CD14-positive monocyte (primary cell): Measurements from ENCODE around the gene NT5C1B. TPM values are rescaled to one million over a fixed set of nuclear protein-coding genes. Genes with fewer than 3 reads are reported as not detected.

ENCODE experiments used
- DNase-seq, 3 donors: peaks; one replicate each; pipeline ENCODE4 v3.0.0-alpha.2; 2011 to 2022
- H2AFZ ChIP-seq: 2 replicates; pipeline ENCODE4 v1.6.0; 2012; ENCODE audit warnings: mild to moderate bottlenecking, low read depth, low read length, inconsistent platforms; ENCODE audit not compliant: insufficient read depth, poor library complexity, severe bottlenecking
- H3K27ac ChIP-seq, 2 donors: 1 replicate in 1 of 2; 2 replicates in 1 of 2; pipeline ENCODE4 v1.5.1; 2012 to 2013; ENCODE audit warnings: low read length in 2 of 2, control low read depth in 1 of 2, inconsistent platforms in 1 of 2, low read depth in 1 of 2, mild to moderate bottlenecking in 1 of 2
- H3K27me3 ChIP-seq, 2 donors: one replicate each; pipeline versions ENCODE4 v1.6.0 to v1.6.1; 2011 to 2013; ENCODE audit warnings: low read length in 2 of 2; ENCODE audit not compliant: control insufficient read depth in 2 of 2, insufficient read depth in 2 of 2
- H3K36me3 ChIP-seq, 2 donors: replicated peaks in 1 of 2; 1 replicate in 1 of 2; 2 replicates in 1 of 2; pipeline versions ENCODE4 v1.5.1 to v1.6.1; 2012 to 2013; ENCODE audit warnings: low read length in 2 of 2, control low read depth in 1 of 2, inconsistent platforms in 1 of 2, mild to moderate bottlenecking in 1 of 2; ENCODE audit not compliant: insufficient read depth in 2 of 2, control insufficient read depth in 1 of 2
- H3K4me1 ChIP-seq, 2 donors: 1 replicate in 1 of 2; 2 replicates in 1 of 2; pipeline versions ENCODE4 v1.5.1 to v1.6.1; 2012 to 2013; ENCODE audit warnings: low read length in 2 of 2, control low read depth in 1 of 2, inconsistent platforms in 1 of 2, mild to moderate bottlenecking in 1 of 2, moderate library complexity in 1 of 2; ENCODE audit not compliant: insufficient read depth in 2 of 2, control insufficient read depth in 1 of 2
- H3K4me2 ChIP-seq: replicated peaks from 2 replicates; pipeline ENCODE3; 2012; ENCODE audit warnings: low read length, moderate library complexity, mild to moderate bottlenecking; ENCODE audit not compliant: poor library complexity, severe bottlenecking; ENCODE audit errors: extremely low read depth
- H3K4me3 ChIP-seq, 3 experiments: fragments of 200-600 bp in 1 of 3; sonication (generic) in 1 of 3; replicated peaks in 1 of 3; 1 replicate in 2 of 3; 2 replicates in 1 of 3; pipeline ENCODE4 v1.5.1; 2011 to 2013; ENCODE audit warnings: low read length in 3 of 3, mild to moderate bottlenecking in 3 of 3, control low read depth in 2 of 3, low read depth in 2 of 3, inconsistent platforms in 1 of 3, moderate library complexity in 1 of 3
- H3K79me2 ChIP-seq: 2 replicates; pipeline ENCODE4 v1.6.0; 2012; ENCODE audit warnings: mild to moderate bottlenecking, control low read depth, inconsistent platforms, low read length, moderate library complexity; ENCODE audit not compliant: insufficient read depth
- H3K9ac ChIP-seq: 2 replicates; pipeline ENCODE4 v1.6.0; 2017; ENCODE audit warnings: low read length, mild to moderate bottlenecking; ENCODE audit not compliant: insufficient read depth, poor library complexity, severe bottlenecking
- H3K9me3 ChIP-seq, 2 donors: replicated peaks in 1 of 2; 1 replicate in 1 of 2; 2 replicates in 1 of 2; pipeline versions ENCODE4 v1.5.1 to v1.6.1; 2012 to 2013; ENCODE audit warnings: low read length in 2 of 2, control low read depth in 1 of 2; ENCODE audit not compliant: control insufficient read depth in 1 of 2, insufficient read depth in 1 of 2
- H4K20me1 ChIP-seq: 2 replicates; pipeline ENCODE4 v1.6.0; 2012; ENCODE audit warnings: mild to moderate bottlenecking, low read length, control low read depth, moderate library complexity; ENCODE audit not compliant: insufficient read depth
- H3K27ac Mint-ChIP-seq, 7 donors: one replicate each; pipeline ENCODE4 v1.8.0; 2020; ENCODE audit warnings: mild to moderate bottlenecking in 7 of 7, mixed read lengths in 7 of 7, moderate library complexity in 6 of 7, inconsistent platforms in 2 of 7
- H3K27me3 Mint-ChIP-seq, 3 donors: one replicate each; pipeline ENCODE4 v1.8.0; 2021 to 2022; ENCODE audit warnings: low read depth in 3 of 3, mild to moderate bottlenecking in 3 of 3, mixed read lengths in 3 of 3, moderate library complexity in 3 of 3, inconsistent platforms in 1 of 3
- H3K36me3 Mint-ChIP-seq, 2 donors: one replicate each; pipeline ENCODE4 v1.8.0; 2020; ENCODE audit warnings: mixed read lengths in 2 of 2, inconsistent platforms in 1 of 2, mild to moderate bottlenecking in 1 of 2
- H3K4me1 Mint-ChIP-seq: one replicate; pipeline ENCODE4 v1.8.0; 2020; ENCODE audit warnings: mild to moderate bottlenecking, mixed read lengths
- H3K4me3 Mint-ChIP-seq, 2 donors: one replicate each; pipeline ENCODE4 v1.8.0; 2020; ENCODE audit warnings: mild to moderate bottlenecking in 2 of 2, mixed read lengths in 2 of 2, moderate library complexity in 1 of 2
- H3K9me3 Mint-ChIP-seq, 7 donors: one replicate each; pipeline ENCODE4 v1.8.0; 2020 to 2022; ENCODE audit warnings: mixed read lengths in 7 of 7, mild to moderate bottlenecking in 6 of 7, moderate library complexity in 6 of 7, inconsistent platforms in 2 of 7
- WGBS: methylation state at CpG from one replicate; pipeline ENCODE4 v1.1.5; 2013; ENCODE audit warnings: missing lambda C conversion rate; ENCODE audit not compliant: insufficient coverage; 5-methylcytosine and 5-hydroxymethylcytosine counted together
- intact Hi-C, 2 donors: fragments of 100-400 bp; cut with micrococcal nuclease; formaldehyde crosslinking; loops; one replicate each; pipeline versions ENCODE4 v1.15.0 to v1.15.1; 2023
- polyA plus RNA-seq, 3 donors: library from polyadenylated mRNA; depleted of rRNA in 1 of 3; unstranded in 2 of 3; stranded (reverse) in 1 of 3; fragments of 300-500 nt in 2 of 3; fragments of >200 nt in 1 of 3; fragmentation: Illumina TruSeq in 2 of 3; gene quantifications; 1 replicate in 2 of 3; 2 replicates in 1 of 3; pipeline ENCODE4 v1.2.3, GENCODE V29; 2012 to 2021
- TF ChIP-seq, protein P1 (sequence below): fragments of 200-600 bp; IDR thresholded peaks from one replicate; pipeline ENCODE4 v1.8.0; 2022; ENCODE audit warnings: antibody characterized with exemption, mild to moderate bottlenecking

The NT5C1B gene
- polyA plus RNA-seq, 3 donors, result not detected

DNA sequence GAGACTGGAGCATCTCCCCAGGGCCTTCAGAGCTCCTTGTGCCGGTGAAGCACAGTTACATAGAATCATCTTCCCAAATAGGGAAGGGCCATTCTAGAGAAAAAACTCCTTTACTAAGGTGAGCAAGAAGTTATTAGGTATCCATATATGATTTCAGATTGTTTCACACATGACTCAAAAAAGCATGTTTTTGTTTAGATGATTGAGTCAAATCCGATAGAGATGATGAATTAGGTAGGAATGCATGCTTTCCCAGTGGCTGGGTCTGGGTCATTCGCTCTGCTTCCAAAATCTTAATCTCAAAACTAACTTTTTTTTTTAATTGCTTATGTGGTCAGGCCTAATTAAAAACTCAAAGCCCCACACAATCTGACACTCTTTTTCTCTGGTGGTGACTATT is 3.8 kb downstream of the NT5C1B start:
- H3K9me3 ChIP-seq, result peaks cover 10 to 27% of the 10 kb centered on the region in 2 donors
- no peak overlapping the region for H3K27ac ChIP-seq
- intact Hi-C loops, result no loop called here
- H3K4me1 Mint-ChIP-seq, result no peaks in the 10 kb centered on the region
- no peaks in the 10 kb centered on the region for H3K36me3 ChIP-seq
- no peaks in the 10 kb centered on the region for H3K36me3 Mint-ChIP-seq
- no peak overlapping the region for H3K4me2 ChIP-seq
- H3K27me3 ChIP-seq, result no peaks in the 10 kb centered on the region
- no CpG with 5 or more reads among the region's 3 CpGs for WGBS
- H3K27me3 Mint-ChIP-seq, result peaks cover 0 to 2% (median 0%) of the 10 kb centered on the region in 3 donors
- H3K9ac ChIP-seq, result no peak overlapping the region
- TF ChIP-seq, protein P1, sequence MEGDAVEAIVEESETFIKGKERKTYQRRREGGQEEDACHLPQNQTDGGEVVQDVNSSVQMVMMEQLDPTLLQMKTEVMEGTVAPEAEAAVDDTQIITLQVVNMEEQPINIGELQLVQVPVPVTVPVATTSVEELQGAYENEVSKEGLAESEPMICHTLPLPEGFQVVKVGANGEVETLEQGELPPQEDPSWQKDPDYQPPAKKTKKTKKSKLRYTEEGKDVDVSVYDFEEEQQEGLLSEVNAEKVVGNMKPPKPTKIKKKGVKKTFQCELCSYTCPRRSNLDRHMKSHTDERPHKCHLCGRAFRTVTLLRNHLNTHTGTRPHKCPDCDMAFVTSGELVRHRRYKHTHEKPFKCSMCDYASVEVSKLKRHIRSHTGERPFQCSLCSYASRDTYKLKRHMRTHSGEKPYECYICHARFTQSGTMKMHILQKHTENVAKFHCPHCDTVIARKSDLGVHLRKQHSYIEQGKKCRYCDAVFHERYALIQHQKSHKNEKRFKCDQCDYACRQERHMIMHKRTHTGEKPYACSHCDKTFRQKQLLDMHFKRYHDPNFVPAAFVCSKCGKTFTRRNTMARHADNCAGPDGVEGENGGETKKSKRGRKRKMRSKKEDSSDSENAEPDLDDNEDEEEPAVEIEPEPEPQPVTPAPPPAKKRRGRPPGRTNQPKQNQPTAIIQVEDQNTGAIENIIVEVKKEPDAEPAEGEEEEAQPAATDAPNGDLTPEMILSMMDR, result no peak
- peaks cover 8 to 25% (median 14%) of the 10 kb centered on the region in 7 donors for H3K9me3 Mint-ChIP-seq
- H3K79me2 ChIP-seq, result no peaks in the 10 kb centered on the region
- H3K27ac Mint-ChIP-seq, result no peak overlapping the region
- H3K4me3 ChIP-seq, result no peak overlapping the region
- no peak overlapping the region for H3K4me3 Mint-ChIP-seq
- no peaks in the 10 kb centered on the region for H4K20me1 ChIP-seq
- DNase-seq, result no peak
- no peaks in the 10 kb centered on the region for H3K4me1 ChIP-seq
- H2AFZ ChIP-seq, result no peak overlapping the region

DNA sequence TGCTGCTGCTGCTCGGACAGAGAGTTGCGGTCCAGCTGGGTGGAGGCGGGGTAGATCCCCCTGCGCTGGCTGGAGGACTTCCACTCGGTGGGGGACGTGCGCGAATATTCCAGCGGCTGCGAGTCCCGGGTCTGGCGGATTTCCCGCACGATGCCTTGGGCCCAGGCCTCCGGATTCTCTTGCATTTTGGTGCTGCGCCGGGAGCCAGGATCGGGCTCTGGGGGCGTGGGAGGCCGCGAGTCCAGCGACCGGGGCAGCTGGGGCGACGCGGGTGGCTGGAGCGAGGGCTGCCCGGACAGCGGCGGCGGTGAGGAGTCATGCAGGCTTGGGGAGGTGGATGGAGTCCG is 4.8 kb downstream of the NT5C1B start:
- Mint-ChIP-seq H3K27me3 (peaks cover 0 to 2% (median 0%) of the 10 kb centered on the region in 3 donors), H3K4me3 (no peak overlapping the region), H3K36me3 (no peaks in the 10 kb centered on the region), H3K27ac (no peak overlapping the region), H3K4me1 (no peaks in the 10 kb centered on the region), H3K9me3 (peaks cover 8 to 25% (median 14%) of the 10 kb centered on the region in 7 donors)
- H3K36me3 ChIP-seq, result no peaks in the 10 kb centered on the region
- H3K4me2 ChIP-seq, result no peak overlapping the region
- H3K27me3 ChIP-seq, result no peaks in the 10 kb centered on the region
- no peak overlapping the region for H3K9ac ChIP-seq
- H3K27ac ChIP-seq, result no peak overlapping the region
- H3K4me1 ChIP-seq, result no peaks in the 10 kb centered on the region
- 86% methylated on average over 25 of the region's 32 CpGs for WGBS
- TF ChIP-seq, protein P1, result no peak
- peaks cover 10 to 27% of the 10 kb centered on the region in 2 donors for H3K9me3 ChIP-seq
- no peak overlapping the region for H3K4me3 ChIP-seq
- DNase-seq, result no peak
- H3K79me2 ChIP-seq, result no peaks in the 10 kb centered on the region
- H2AFZ ChIP-seq, result no peak overlapping the region
- no peaks in the 10 kb centered on the region for H4K20me1 ChIP-seq
- intact Hi-C loops, result no loop called here
